PC-3 (cell line): ENCODE results near the gene KAZN. TPM values are rescaled to one million over a fixed set of nuclear protein-coding genes. Genes with fewer than 3 reads are reported as not detected.

ENCODE experiments used
- ATAC-seq: fragments of 200-7000 bp; cut with Tn5 transposase; 2 replicates; pipeline ENCODE4 v1.9.1; 2020; ENCODE audit warnings: mild to moderate bottlenecking, moderate library complexity
- BruUV-seq: library from RNA; stranded (reverse); fragments of 400-500 nt; replicated peaks from 2 replicates; lab custom pipeline; 2021; lab: Mats Ljungman, UMichigan
- CTCF ChIA-PET: fragments of 300-600 bp; sonication (Branson Sonifier 250); formaldehyde crosslinking; loops from one replicate; lab custom pipeline; 2022; ENCODE audit warnings: antibody characterized with exemption; lab: Charles Lee
- POLR2A ChIA-PET: fragments of 300-600 bp; sonication (Branson Sonifier 250); formaldehyde crosslinking; loops from one replicate; lab custom pipeline; 2022; ENCODE audit warnings: antibody characterized with exemption; ENCODE audit not compliant: unreplicated experiment; lab: Charles Lee
- DNase-seq: peaks from one replicate; pipeline ENCODE4 v3.0.0-alpha.2; 2015
- H2AFZ ChIP-seq: fragments of 300-600 bp; sonication (generic); 2 replicates; pipeline ENCODE4 v1.6.0; 2016; ENCODE audit warnings: antibody characterized with exemption, low read length
- H3F3A ChIP-seq: fragments of 300-600 bp; sonication (generic); one replicate; pipeline ENCODE4 v1.6.0; 2017; ENCODE audit warnings: antibody characterized with exemption, low read length, control low read depth, mild to moderate bottlenecking; ENCODE audit not compliant: unreplicated experiment
- H3K27ac ChIP-seq: fragments of 300-600 bp; sonication (generic); 2 replicates; pipeline ENCODE4 v1.5.1; 2016; ENCODE audit warnings: mild to moderate bottlenecking, low read length
- H3K27me3 ChIP-seq: fragments of 300-600 bp; sonication (generic); 2 replicates; pipeline ENCODE4 v1.6.1; 2016; ENCODE audit warnings: low read length, mixed read lengths
- H3K36me3 ChIP-seq: fragments of 300-600 bp; sonication (generic); 2 replicates; pipeline ENCODE4 v1.6.1; 2016; ENCODE audit warnings: low read depth, mixed run types, low read length, mixed read lengths
- H3K4me1 ChIP-seq: fragments of 300-600 bp; sonication (generic); 2 replicates; pipeline ENCODE4 v1.5.1; 2016; ENCODE audit warnings: low read length; ENCODE audit not compliant: insufficient read depth
- H3K4me2 ChIP-seq: fragments of 300-600 bp; sonication (generic); 2 replicates; pipeline ENCODE4 v1.6.0; 2016; ENCODE audit warnings: low read length
- H3K4me3 ChIP-seq: fragments of 300-600 bp; sonication (generic); 2 replicates; pipeline ENCODE4 v1.5.1; 2016; ENCODE audit warnings: mild to moderate bottlenecking, low read length, mixed read lengths
- H3K79me2 ChIP-seq: fragments of 300-600 bp; sonication (generic); 2 replicates; pipeline ENCODE4 v1.6.1; 2017; ENCODE audit warnings: low read length, mixed read lengths
- H3K9ac ChIP-seq: fragments of 300-600 bp; sonication (generic); 2 replicates; pipeline ENCODE4 v1.6.0; 2016; ENCODE audit warnings: mild to moderate bottlenecking, low read length
- H3K9me2 ChIP-seq: fragments of 300-600 bp; sonication (generic); replicated peaks from 2 replicates; pipeline ENCODE4 v1.6.1; 2016; ENCODE audit warnings: mixed run types, low read length, mixed read lengths
- H3K9me3 ChIP-seq: fragments of 300-600 bp; sonication (generic); 2 replicates; pipeline ENCODE4 v1.6.1; 2016; ENCODE audit warnings: low read length, mixed read lengths
- H4K20me1 ChIP-seq: fragments of 300-600 bp; sonication (generic); 2 replicates; pipeline ENCODE4 v1.6.1; 2016; ENCODE audit warnings: low read length, mixed read lengths
- EZH2 ChIP-seq: fragments of 300-600 bp; sonication (generic); IDR thresholded peaks from one replicate; pipeline ENCODE4 v1.6.1; 2017; ENCODE audit warnings: antibody characterized with exemption, mild to moderate bottlenecking, low read length; ENCODE audit not compliant: unreplicated experiment
- EZH2phosphoT487 ChIP-seq: fragments of 300-600 bp; sonication (generic); IDR thresholded peaks from 2 replicates; pipeline ENCODE4 v1.6.1; 2018; ENCODE audit warnings: mild to moderate bottlenecking, antibody characterized with exemption, low read length, borderline replicate concordance
- intact Hi-C: fragments of 100-400 bp; cut with micrococcal nuclease; formaldehyde crosslinking; loops from 2 replicates; pipeline ENCODE4 v1.9.0; 2023
- total RNA-seq: library from RNA; depleted of rRNA; stranded (reverse); fragments of >200 nt; gene quantifications from 2 replicates; pipeline ENCODE4 v1.2.3, GENCODE V29; 2014
- TF ChIP-seq, protein P1 (sequence below): fragments of 300-600 bp; sonication (generic); conservative IDR thresholded peaks from 2 replicates; pipeline ENCODE4 v1.5.1; 2017; ENCODE audit warnings: antibody characterized with exemption, low read depth, mild to moderate bottlenecking, low read length

The KAZN gene
- total RNA-seq, 1 experiment from 2014 or later: 2.0 TPM

DNA sequence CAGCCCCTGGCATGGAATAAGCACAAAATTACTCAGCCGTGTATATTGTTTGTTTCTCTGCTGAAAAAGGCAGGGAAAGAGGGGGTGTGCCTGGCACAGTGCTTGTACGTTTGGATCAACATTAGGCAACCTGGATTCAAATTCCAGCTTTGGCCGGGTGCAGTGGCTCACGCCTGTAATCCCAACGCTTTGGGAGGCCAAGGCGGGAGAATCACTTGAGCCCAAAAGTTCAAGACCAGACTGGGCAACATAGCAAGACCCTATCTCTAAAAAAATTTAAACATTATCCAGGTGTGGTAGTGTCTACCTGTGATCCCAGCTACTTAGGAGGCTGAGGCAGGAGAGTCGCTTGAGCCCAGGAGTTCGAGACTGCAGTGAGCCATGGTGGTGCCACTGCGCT, 402.2 kb downstream of the KAZN start:
- Histone ChIP-seq H3K27me3 (no peaks in the 10 kb centered on the region), H3K79me2 (no peaks in the 10 kb centered on the region), H3K9me3 (no peaks in the 10 kb centered on the region), H2AFZ (no peak overlapping the region), H3F3A (no peaks in the 10 kb centered on the region), H3K4me2 (no peak overlapping the region), H3K4me1 (peaks cover 8% of the 10 kb centered on the region; the same call in 1 of the 2 replicates), H3K9me2 (no peaks in the 10 kb centered on the region), H4K20me1 (no peaks in the 10 kb centered on the region), H3K36me3 (no peaks in the 10 kb centered on the region), H3K27ac (no peak overlapping the region), H3K9ac (no peak overlapping the region), H3K4me3 (no peak overlapping the region)
- ChIA-PET CTCF (no interaction called here), POLR2A (no interaction called here)
- TF ChIP-seq EZH2phosphoT487: no peak
- TF ChIP-seq EZH2: no peak
- TF ChIP-seq, protein P1, sequence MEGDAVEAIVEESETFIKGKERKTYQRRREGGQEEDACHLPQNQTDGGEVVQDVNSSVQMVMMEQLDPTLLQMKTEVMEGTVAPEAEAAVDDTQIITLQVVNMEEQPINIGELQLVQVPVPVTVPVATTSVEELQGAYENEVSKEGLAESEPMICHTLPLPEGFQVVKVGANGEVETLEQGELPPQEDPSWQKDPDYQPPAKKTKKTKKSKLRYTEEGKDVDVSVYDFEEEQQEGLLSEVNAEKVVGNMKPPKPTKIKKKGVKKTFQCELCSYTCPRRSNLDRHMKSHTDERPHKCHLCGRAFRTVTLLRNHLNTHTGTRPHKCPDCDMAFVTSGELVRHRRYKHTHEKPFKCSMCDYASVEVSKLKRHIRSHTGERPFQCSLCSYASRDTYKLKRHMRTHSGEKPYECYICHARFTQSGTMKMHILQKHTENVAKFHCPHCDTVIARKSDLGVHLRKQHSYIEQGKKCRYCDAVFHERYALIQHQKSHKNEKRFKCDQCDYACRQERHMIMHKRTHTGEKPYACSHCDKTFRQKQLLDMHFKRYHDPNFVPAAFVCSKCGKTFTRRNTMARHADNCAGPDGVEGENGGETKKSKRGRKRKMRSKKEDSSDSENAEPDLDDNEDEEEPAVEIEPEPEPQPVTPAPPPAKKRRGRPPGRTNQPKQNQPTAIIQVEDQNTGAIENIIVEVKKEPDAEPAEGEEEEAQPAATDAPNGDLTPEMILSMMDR: no peak
- no peak for ATAC-seq
- no peak for DNase-seq
- intact Hi-C loops: no loop called here
- BruUV-seq: no TSS peak

DNA sequence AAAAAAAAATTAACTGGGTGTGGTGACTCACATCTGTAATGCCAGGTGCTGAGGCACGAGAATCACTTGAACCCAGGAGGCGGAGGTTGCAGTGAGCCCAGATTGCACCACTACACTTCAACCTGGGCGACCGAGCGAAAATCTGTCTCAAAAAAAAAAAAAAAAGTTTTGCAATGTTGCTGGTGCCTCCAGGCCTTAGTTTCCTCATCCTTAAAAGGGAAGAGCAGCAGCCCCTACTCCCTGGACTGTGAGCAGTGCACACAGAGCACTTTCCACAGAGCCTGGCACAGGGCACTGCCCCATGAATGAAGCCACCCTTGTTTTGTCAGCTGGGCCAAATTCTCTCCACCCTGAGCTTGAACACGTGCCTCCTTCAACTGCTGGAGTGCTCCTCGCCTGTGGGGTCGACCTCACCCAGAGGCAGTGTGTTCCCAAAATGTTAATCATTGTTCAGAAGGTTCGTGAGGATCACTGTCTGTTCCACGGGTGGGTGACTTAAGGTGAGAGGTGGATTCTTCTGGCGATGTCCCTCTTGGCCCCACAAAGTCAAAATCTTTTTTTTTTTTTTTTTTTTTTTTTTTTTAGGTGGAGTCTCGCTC, 402.9 kb downstream of the KAZN start:
- Histone ChIP-seq H3K4me3 (no peak overlapping the region), H3K9me2 (no peaks in the 10 kb centered on the region), H3K27ac (no peak overlapping the region), H3K4me1 (peaks cover 5% of the 10 kb centered on the region; the same call in 1 of the 2 replicates), H3K9me3 (no peaks in the 10 kb centered on the region), H3K9ac (no peak overlapping the region), H3K27me3 (no peaks in the 10 kb centered on the region), H4K20me1 (no peaks in the 10 kb centered on the region), H3K36me3 (no peaks in the 10 kb centered on the region), H3K79me2 (no peaks in the 10 kb centered on the region), H3K4me2 (no peak overlapping the region), H2AFZ (no peak overlapping the region), H3F3A (no peaks in the 10 kb centered on the region)
- POLR2A ChIA-PET: no interaction called here
- intact Hi-C loops: no loop called here
- DNase-seq: no peak
- no peak for ATAC-seq
- BruUV-seq: no TSS peak
- CTCF ChIA-PET: no interaction called here
- TF ChIP-seq, protein P1: no peak
- TF ChIP-seq EZH2 (no peak), EZH2phosphoT487 (no peak)

DNA sequence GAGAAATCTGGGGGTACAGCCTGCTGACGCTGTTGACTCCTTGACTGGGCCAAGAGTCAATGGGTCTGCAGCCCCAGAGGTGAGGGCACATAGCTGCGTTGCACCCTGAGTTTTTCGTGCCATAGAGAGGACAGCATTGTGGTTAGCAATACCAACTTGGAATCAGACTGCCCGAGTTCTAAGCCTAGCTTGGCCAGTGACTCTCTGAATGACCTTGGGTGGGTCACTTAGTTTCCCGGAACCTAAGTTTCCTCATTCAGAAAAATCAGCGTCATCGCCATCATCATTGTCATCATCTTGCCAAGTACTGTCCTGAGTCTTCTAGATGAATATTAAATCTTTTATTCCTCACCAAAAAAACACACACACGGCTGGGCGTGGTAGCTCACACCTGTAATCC, 403.8 kb downstream of the KAZN start:
- TF ChIP-seq, protein P1: no peak
- no peak for TF ChIP-seq EZH2
- no peak for TF ChIP-seq EZH2phosphoT487
- no peaks in the 10 kb centered on the region for H3K4me1 ChIP-seq
- no TSS peak for BruUV-seq
- no peak overlapping the region for H3K4me2 ChIP-seq
- H3K27ac ChIP-seq: no peak overlapping the region
- POLR2A ChIA-PET: no interaction called here
- H3K4me3 ChIP-seq: no peak overlapping the region
- DNase-seq: no peak
- H3F3A ChIP-seq: no peaks in the 10 kb centered on the region
- no peaks in the 10 kb centered on the region for H3K9me2 ChIP-seq
- H4K20me1 ChIP-seq: no peaks in the 10 kb centered on the region
- no peak for ATAC-seq
- H3K79me2 ChIP-seq: no peaks in the 10 kb centered on the region
- H3K9me3 ChIP-seq: no peaks in the 10 kb centered on the region
- H3K27me3 ChIP-seq: no peaks in the 10 kb centered on the region
- CTCF ChIA-PET: no interaction called here
- intact Hi-C loops: no loop called here
- no peak overlapping the region for H3K9ac ChIP-seq
- H3K36me3 ChIP-seq: no peaks in the 10 kb centered on the region
- H2AFZ ChIP-seq: no peak overlapping the region
